ENCODE measurements around the gene CCDC57. TPM values are rescaled to one million over a fixed set of nuclear protein-coding genes. Genes with fewer than 3 reads are reported as not detected.
"Not testable (repeated sequence)": the region's sequence is repeated elsewhere in the genome, so short reads cannot be mapped to it uniquely, and the experiment has no call there.

Gene CCDC57
- total RNA-seq, 2 donors from 2014 or later: 24.5 to 46.1 TPM

GRCh38 chr17:82214012-82214628 lies 1.5 kb upstream of the CCDC57 start:
- Histone ChIP-seq H3K9ac (ENCODE audit: low read depth in 2 of 2, low read length in 2 of 2) (no peak overlapping the region), H3K9me3 (no peaks in the 10 kb centered on the region), H3K36me3 (no peaks in the 10 kb centered on the region), H3K27me3 (no peaks in the 10 kb centered on the region), H3K4me3 (no peak overlapping the region), H3K4me1 (peaks cover 9% of the 10 kb centered on the region), H3K27ac (no peak overlapping the region)
- DNase-seq: no peak
- intact Hi-C loops (cut with DNase I): no loop called here
- TF ChIP-seq CTCF (IDR thresholded peaks at IDR 0.05): no peak

GRCh38 chr17:82213251-82214011 lies 789 bp upstream of the CCDC57 start:
- H3K9ac ChIP-seq (ENCODE audit: low read depth in 2 of 2, low read length in 2 of 2): peak overlapping the region; percentile 78 to 96
- peak overlapping the region; percentile 100 for H3K4me3 ChIP-seq
- H3K4me1 ChIP-seq: peaks cover 9% of the 10 kb centered on the region
- no peaks in the 10 kb centered on the region for H3K9me3 ChIP-seq
- TF ChIP-seq CTCF (IDR thresholded peaks at IDR 0.05): no peak
- no peaks in the 10 kb centered on the region for H3K36me3 ChIP-seq
- H3K27me3 ChIP-seq: no peaks in the 10 kb centered on the region
- no peak for DNase-seq
- intact Hi-C loops (cut with DNase I): no loop called here
- H3K27ac ChIP-seq: peak overlapping the region; percentile 82

GRCh38 chr17:82210655-82211054 lies 2.0 kb downstream of the CCDC57 start:
- H3K4me1 ChIP-seq; intact Hi-C loops (cut with DNase I): not testable (repeated sequence)

GRCh38 chr17:82205720-82206508 lies 6.7 kb downstream of the CCDC57 start:
- intact Hi-C loops (cut with DNase I): no loop called here
- peak; percentile 96 for TF ChIP-seq CTCF (IDR thresholded peaks at IDR 0.05)
- Histone ChIP-seq H3K27ac (peak overlapping the region; percentile 82), H3K9me3 (no peaks in the 10 kb centered on the region), H3K9ac (ENCODE audit: low read depth in 2 of 2, low read length in 2 of 2) (peak overlapping the region in 1 of 2 donors; percentile 70), H3K27me3 (no peaks in the 10 kb centered on the region), H3K4me1 (peaks cover 16% of the 10 kb centered on the region), H3K36me3 (no peaks in the 10 kb centered on the region), H3K4me3 (no peak overlapping the region)
- DNase-seq: peak; percentile 88

More at GRCh38 chr17:82210655-82211054, 2.0 kb downstream of the CCDC57 start:
- not testable (repeated sequence) for H3K9me3 ChIP-seq; H3K27me3 ChIP-seq; H3K27ac ChIP-seq; H3K4me3 ChIP-seq; H3K36me3 ChIP-seq; DNase-seq; H3K9ac ChIP-seq (ENCODE audit: low read depth in 2 of 2, low read length in 2 of 2)

GRCh38 chr17:82204831-82205719 lies 7.6 kb downstream of the CCDC57 start:
- peak overlapping the region; percentile 82 for H3K27ac ChIP-seq
- H3K27me3 ChIP-seq: no peaks in the 10 kb centered on the region
- H3K9ac ChIP-seq (ENCODE audit: low read depth in 2 of 2, low read length in 2 of 2): peak overlapping the region in 1 of 2 donors; percentile 70
- peaks cover 16% of the 10 kb centered on the region for H3K4me1 ChIP-seq
- no peak for TF ChIP-seq CTCF (IDR thresholded peaks at IDR 0.05)
- intact Hi-C loops (cut with DNase I): no loop called here
- no peaks in the 10 kb centered on the region for H3K9me3 ChIP-seq
- H3K4me3 ChIP-seq: no peak overlapping the region
- DNase-seq: no peak
- H3K36me3 ChIP-seq: no peaks in the 10 kb centered on the region
